ENCODE measurements around the gene INTS11. TPM values are rescaled to one million over a fixed set of nuclear protein-coding genes. Genes with fewer than 3 reads are reported as not detected.
A peak's percentile ranks its signal among the peaks of the same experiment; 100 is the strongest.

Gene INTS11
- total and polyA plus RNA-seq, 4 donors, result 26.3 to 40.5 (median 34.5) TPM

DNA sequence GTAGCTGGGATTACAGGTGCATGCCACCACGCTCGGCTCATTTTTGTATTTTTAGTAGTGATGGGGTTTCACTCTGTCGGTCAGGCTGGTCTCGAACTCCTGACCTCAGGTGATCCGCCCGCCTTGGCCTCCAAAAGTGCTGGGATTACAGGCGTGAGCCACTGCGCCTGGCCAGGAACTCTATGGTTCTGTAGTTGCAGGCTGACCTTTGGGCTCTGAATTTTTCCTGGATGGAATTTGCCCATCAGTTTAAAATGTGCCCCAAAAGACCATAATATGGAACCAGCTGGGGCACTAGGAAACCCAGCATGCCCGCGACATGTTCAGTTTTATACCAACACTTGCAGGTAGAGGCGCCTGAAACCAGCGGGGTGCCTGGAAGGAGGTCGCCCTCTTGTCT is 45.8 kb downstream of the INTS11 start:
- H3K9ac ChIP-seq (ENCODE audit: low read depth in 1 of 2, low read length in 2 of 2), result no peak overlapping the region
- H3K4me3 ChIP-seq (ENCODE audit: low read depth in 1 of 3, low read length in 3 of 3), result no peak overlapping the region
- WGBS, result 78% methylated on average over 13 of the region's 13 CpGs
- peaks cover 12 to 33% (median 22%) of the 10 kb centered on the region in 4 donors for H3K4me1 ChIP-seq (ENCODE audit: control insufficient read depth in 4 of 4, insufficient read depth in 4 of 4, low read length in 3 of 4)
- H3K27ac ChIP-seq (ENCODE audit: low read depth in 1 of 2, low read length in 2 of 2), result no peak overlapping the region
- TF ChIP-seq, protein P1, sequence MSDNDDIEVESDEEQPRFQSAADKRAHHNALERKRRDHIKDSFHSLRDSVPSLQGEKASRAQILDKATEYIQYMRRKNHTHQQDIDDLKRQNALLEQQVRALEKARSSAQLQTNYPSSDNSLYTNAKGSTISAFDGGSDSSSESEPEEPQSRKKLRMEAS (IDR thresholded peaks at IDR 0.05), result no peak
- no peak for TF ChIP-seq YY1 (IDR thresholded peaks at IDR 0.05)
- TF ChIP-seq, protein P2, sequence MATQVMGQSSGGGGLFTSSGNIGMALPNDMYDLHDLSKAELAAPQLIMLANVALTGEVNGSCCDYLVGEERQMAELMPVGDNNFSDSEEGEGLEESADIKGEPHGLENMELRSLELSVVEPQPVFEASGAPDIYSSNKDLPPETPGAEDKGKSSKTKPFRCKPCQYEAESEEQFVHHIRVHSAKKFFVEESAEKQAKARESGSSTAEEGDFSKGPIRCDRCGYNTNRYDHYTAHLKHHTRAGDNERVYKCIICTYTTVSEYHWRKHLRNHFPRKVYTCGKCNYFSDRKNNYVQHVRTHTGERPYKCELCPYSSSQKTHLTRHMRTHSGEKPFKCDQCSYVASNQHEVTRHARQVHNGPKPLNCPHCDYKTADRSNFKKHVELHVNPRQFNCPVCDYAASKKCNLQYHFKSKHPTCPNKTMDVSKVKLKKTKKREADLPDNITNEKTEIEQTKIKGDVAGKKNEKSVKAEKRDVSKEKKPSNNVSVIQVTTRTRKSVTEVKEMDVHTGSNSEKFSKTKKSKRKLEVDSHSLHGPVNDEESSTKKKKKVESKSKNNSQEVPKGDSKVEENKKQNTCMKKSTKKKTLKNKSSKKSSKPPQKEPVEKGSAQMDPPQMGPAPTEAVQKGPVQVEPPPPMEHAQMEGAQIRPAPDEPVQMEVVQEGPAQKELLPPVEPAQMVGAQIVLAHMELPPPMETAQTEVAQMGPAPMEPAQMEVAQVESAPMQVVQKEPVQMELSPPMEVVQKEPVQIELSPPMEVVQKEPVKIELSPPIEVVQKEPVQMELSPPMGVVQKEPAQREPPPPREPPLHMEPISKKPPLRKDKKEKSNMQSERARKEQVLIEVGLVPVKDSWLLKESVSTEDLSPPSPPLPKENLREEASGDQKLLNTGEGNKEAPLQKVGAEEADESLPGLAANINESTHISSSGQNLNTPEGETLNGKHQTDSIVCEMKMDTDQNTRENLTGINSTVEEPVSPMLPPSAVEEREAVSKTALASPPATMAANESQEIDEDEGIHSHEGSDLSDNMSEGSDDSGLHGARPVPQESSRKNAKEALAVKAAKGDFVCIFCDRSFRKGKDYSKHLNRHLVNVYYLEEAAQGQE (IDR thresholded peaks at IDR 0.05), result no peak
- TF ChIP-seq HNF4A (conservative IDR thresholded peaks at IDR 0.05), result peak; percentile 46 to 60
- peak; percentile 24 for TF ChIP-seq SP1 (IDR thresholded peaks at IDR 0.05)
- DNase-seq (ENCODE audit: low spot score), result no peak
- H3K27me3 ChIP-seq (ENCODE audit: control insufficient read depth in 4 of 4, insufficient read depth in 4 of 4, low read length in 3 of 4), result no peaks in the 10 kb centered on the region
- no peaks in the 10 kb centered on the region for H3K36me3 ChIP-seq (ENCODE audit: control insufficient read depth in 4 of 4, insufficient read depth in 3 of 4, low read depth in 1 of 4, low read length in 3 of 4)
- H3K9me3 ChIP-seq (ENCODE audit: control insufficient read depth in 4 of 4, low read length in 3 of 4), result no peaks in the 10 kb centered on the region

DNA sequence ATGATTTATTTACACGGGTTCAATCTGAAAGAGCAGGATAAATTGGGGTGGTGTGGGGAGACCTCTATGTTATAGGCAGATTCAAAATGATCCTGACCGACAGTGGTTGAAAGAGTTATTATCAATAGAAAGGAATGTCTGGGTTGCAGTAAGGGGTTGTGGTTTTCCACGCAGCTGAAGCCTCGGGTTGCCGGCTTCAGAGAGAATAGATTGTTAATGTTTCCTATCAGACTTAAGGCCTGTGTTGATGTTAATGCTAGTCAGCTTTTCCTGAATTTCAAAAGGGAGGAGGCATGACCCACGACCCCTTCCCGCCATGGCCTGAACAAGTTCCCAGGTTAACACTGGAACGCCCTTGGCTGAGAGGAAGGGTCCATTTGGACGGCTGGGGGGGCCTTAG is 48.6 kb downstream of the INTS11 start:
- WGBS, result 84% methylated on average over 9 of the region's 9 CpGs
- Histone ChIP-seq H3K9ac (ENCODE audit: low read depth in 1 of 2, low read length in 2 of 2) (no peak overlapping the region), H3K4me3 (ENCODE audit: low read depth in 1 of 3, low read length in 3 of 3) (no peak overlapping the region), H3K4me1 (ENCODE audit: control insufficient read depth in 4 of 4, insufficient read depth in 4 of 4, low read length in 3 of 4) (peaks cover 13 to 36% (median 27%) of the 10 kb centered on the region in 4 donors), H3K27me3 (ENCODE audit: control insufficient read depth in 4 of 4, insufficient read depth in 4 of 4, low read length in 3 of 4) (no peaks in the 10 kb centered on the region), H3K36me3 (ENCODE audit: control insufficient read depth in 4 of 4, insufficient read depth in 3 of 4, low read depth in 1 of 4, low read length in 3 of 4) (peaks cover 0 to under 1% (median 0%) of the 10 kb centered on the region in 4 donors), H3K27ac (ENCODE audit: low read depth in 1 of 2, low read length in 2 of 2) (no peak overlapping the region), H3K9me3 (ENCODE audit: control insufficient read depth in 4 of 4, low read length in 3 of 4) (no peaks in the 10 kb centered on the region)
- TF ChIP-seq, protein P1 (IDR thresholded peaks at IDR 0.05), result no peak
- TF ChIP-seq SP1 (IDR thresholded peaks at IDR 0.05), result no peak
- DNase-seq (ENCODE audit: low spot score), result no peak

- no peak overlapping the region for H3K9ac ChIP-seq (ENCODE audit: low read depth in 1 of 2, low read length in 2 of 2)
- no peak overlapping the region for H3K4me3 ChIP-seq (ENCODE audit: low read depth in 1 of 3, low read length in 3 of 3)
These were observed 49.5 kb downstream of the INTS11 start for GRCh38 chr1:1274931-1275431.

DNA sequence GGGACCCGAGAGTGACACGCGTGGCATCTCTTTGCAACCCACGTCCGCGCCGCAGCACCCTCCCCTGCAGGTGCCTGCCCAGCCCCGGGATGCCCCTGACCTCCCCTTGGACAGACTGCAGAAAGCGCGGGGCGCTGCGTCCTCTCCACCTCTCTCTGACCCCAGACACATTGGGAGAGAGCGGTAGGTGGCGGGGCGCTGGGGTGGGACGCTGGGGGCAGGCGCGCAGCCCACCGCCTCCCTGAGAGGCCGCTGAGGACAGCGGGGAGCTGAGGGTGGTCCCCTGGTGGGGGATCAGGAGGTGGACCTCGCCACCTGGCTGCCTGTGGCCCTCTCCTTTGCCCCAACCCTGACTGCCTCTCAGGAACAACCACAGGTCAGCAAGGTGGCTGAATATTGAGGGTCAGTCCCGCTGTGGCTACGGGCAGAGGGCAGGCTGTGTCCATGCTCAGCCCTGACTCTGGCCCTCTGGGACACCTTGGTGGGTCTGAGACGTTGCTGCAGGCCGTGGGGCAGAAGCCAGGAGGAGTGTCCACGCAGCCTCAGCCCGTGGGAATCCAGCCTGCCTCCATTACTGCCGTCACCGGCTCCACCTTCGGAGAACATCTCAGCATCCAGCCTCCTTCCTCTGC is 50.0 kb downstream of the INTS11 start:
- no peaks in the 10 kb centered on the region for H3K27me3 ChIP-seq (ENCODE audit: control insufficient read depth in 4 of 4, insufficient read depth in 4 of 4, low read length in 3 of 4)
- 24% methylated on average over 31 of the region's 31 CpGs for WGBS
- peaks cover 0 to 2% (median 0%) of the 10 kb centered on the region in 4 donors for H3K36me3 ChIP-seq (ENCODE audit: control insufficient read depth in 4 of 4, insufficient read depth in 3 of 4, low read depth in 1 of 4, low read length in 3 of 4)
- no peak for DNase-seq (ENCODE audit: low spot score)
- peaks cover 13 to 39% (median 32%) of the 10 kb centered on the region in 4 donors for H3K4me1 ChIP-seq (ENCODE audit: control insufficient read depth in 4 of 4, insufficient read depth in 4 of 4, low read length in 3 of 4)
- TF ChIP-seq NR2F2 (IDR thresholded peaks at IDR 0.05) (no peak), HNF4A (conservative IDR thresholded peaks at IDR 0.05) (no peak), FOXA1 (IDR thresholded peaks at IDR 0.05) (no peak), JUND (IDR thresholded peaks at IDR 0.05) (no peak), SP1 (IDR thresholded peaks at IDR 0.05) (no peak), HNF4G (IDR thresholded peaks at IDR 0.05) (no peak), GABPA (IDR thresholded peaks at IDR 0.05 in 1 of 2, conservative IDR thresholded peaks at IDR 0.05 in 1 of 2) (no peak), YY1 (IDR thresholded peaks at IDR 0.05) (no peak), EGR1 (IDR thresholded peaks at IDR 0.05; ENCODE audit: low read depth in 2 of 2) (no peak)
- TF ChIP-seq, protein P2 (IDR thresholded peaks at IDR 0.05), result no peak
- TF ChIP-seq, protein P1 (IDR thresholded peaks at IDR 0.05), result no peak
- H3K27ac ChIP-seq (ENCODE audit: low read depth in 1 of 2, low read length in 2 of 2), result peak overlapping the region in 1 of 2 donors; percentile 69
- H3K4me3 ChIP-seq (ENCODE audit: low read depth in 1 of 3, low read length in 3 of 3), result peak overlapping the region; percentile 54 to 94 (median 68)
- H3K9me3 ChIP-seq (ENCODE audit: control insufficient read depth in 4 of 4, low read length in 3 of 4), result no peaks in the 10 kb centered on the region
- H3K9ac ChIP-seq (ENCODE audit: low read depth in 1 of 2, low read length in 2 of 2), result peak overlapping the region in 1 of 2 donors; percentile 81

More at GRCh38 chr1:1274931-1275431, 49.5 kb downstream of the INTS11 start:
- H3K36me3 ChIP-seq (ENCODE audit: control insufficient read depth in 4 of 4, insufficient read depth in 3 of 4, low read depth in 1 of 4, low read length in 3 of 4), result peaks cover 0 to 2% (median 0%) of the 10 kb centered on the region in 4 donors
- peaks cover 13 to 39% (median 32%) of the 10 kb centered on the region in 4 donors for H3K4me1 ChIP-seq (ENCODE audit: control insufficient read depth in 4 of 4, insufficient read depth in 4 of 4, low read length in 3 of 4)
- H3K27ac ChIP-seq (ENCODE audit: low read depth in 1 of 2, low read length in 2 of 2), result no peak overlapping the region
- no peaks in the 10 kb centered on the region for H3K27me3 ChIP-seq (ENCODE audit: control insufficient read depth in 4 of 4, insufficient read depth in 4 of 4, low read length in 3 of 4)
- H3K9me3 ChIP-seq (ENCODE audit: control insufficient read depth in 4 of 4, low read length in 3 of 4), result no peaks in the 10 kb centered on the region
- TF ChIP-seq NR2F2 (IDR thresholded peaks at IDR 0.05), result no peak
- 94% methylated on average over 15 of the region's 15 CpGs for WGBS
- no peak for DNase-seq (ENCODE audit: low spot score)

Measured in liver (tissue), 9 donors.